ENCODE results near the gene TJP1.

GRCh38 chr15:29713784-29714183, 108.5 kb downstream of the TJP1 start:
- no peak for TF ChIP-seq EZH2 (IDR thresholded peaks at IDR 0.05; ENCODE audit: insufficient read depth, poor library complexity, severe bottlenecking)
- TF ChIP-seq EZH2phosphoT487 (IDR thresholded peaks at IDR 0.05; ENCODE audit: insufficient read depth, low read depth) = no peak

All from GM23248 (cell line).